ENCODE data around the gene KEAP1. TPM values are rescaled to one million over a fixed set of nuclear protein-coding genes. Genes with fewer than 3 reads are reported as not detected.

The KEAP1 gene
- total and polyA plus RNA-seq, 10 of the 15 experiments (the other 5 are each of a cell fraction or from before 2014, with no cell fraction given): 1.4 to 87.7 (median 48.6) TPM

DNA sequence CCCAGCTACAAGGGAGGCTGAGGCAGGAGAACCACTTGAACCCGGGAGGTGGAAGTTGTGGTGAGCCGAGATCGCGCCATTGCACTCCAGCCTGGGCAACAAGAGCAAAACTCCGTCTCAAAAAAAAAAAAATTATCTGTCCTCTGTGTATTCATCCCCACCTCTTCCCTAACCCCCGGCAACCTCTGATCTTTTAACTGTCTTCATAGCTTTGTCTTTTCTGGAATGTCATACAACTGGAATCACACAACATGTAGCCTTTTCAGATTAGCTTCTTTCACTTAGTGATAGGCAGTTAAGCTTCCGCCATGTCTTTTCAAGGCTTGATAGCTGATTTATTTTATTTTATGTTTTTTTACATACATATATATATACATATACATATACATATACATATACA, 22.5 kb upstream of the KEAP1 start (continued):
- TF ChIP-seq, protein P1, sequence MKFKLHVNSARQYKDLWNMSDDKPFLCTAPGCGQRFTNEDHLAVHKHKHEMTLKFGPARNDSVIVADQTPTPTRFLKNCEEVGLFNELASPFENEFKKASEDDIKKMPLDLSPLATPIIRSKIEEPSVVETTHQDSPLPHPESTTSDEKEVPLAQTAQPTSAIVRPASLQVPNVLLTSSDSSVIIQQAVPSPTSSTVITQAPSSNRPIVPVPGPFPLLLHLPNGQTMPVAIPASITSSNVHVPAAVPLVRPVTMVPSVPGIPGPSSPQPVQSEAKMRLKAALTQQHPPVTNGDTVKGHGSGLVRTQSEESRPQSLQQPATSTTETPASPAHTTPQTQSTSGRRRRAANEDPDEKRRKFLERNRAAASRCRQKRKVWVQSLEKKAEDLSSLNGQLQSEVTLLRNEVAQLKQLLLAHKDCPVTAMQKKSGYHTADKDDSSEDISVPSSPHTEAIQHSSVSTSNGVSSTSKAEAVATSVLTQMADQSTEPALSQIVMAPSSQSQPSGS (IDR thresholded peaks at IDR 0.05; ENCODE audit: low read length): no peak
- no peak for TF ChIP-seq CEBPB (IDR thresholded peaks at IDR 0.05; ENCODE audit: borderline replicate concordance in 1 of 2, low read depth in 2 of 2, low read length in 2 of 2)

DNA sequence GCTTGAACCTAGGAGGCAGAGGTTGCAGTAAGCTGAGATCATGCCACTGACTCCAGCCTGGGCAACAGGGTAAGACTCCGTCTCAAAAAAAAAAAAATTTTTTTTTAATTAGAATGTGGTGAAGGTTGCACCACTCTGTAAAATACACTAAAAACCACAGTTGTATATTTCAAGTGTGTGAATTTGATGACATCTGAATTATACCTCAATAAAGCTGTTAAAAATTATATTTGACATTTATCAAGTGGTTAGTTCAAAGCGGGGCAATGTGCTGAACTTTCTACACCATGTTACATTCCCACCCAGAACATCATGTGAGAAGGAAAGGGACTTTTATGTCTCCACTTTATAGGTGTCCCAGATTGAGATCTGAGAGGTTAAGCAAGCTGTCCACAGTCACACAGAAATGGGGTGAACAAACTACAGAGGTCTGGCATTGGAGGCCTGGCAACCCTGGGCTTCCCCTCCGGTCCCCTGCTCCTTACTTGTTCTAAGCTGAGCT, 20.0 kb upstream of the KEAP1 start:
- WGBS (ENCODE audit: insufficient coverage, insufficient replicate concordance, low lambda C conversion rate, missing lambda C conversion rate): 49% methylated on average over 3 of the region's 3 CpGs
- SMC1A ChIA-PET (ENCODE audit: uncharacterized antibody, unreplicated experiment): interaction anchor here (0.5 to 1.4 kb wide), 2 partner anchors 8 to 62 kb away, joined by 3 to 4 read pairs; no protein-coding TSS in a partner anchor
- RAD21 ChIA-PET (ENCODE audit: unreplicated experiment): interaction anchor here (1.3 kb wide), 1 partner anchor 177 kb away, joined by 4 read pairs; no protein-coding TSS in a partner anchor
- Histone ChIP-seq H4K20me1 (ENCODE audit: control insufficient read depth, insufficient read depth) (no peaks in the 10 kb centered on the region), H3K79me2 (ENCODE audit: control insufficient read depth, insufficient read depth, low read length) (no peaks in the 10 kb centered on the region), H3K27me3 (replicated peaks in 1 of 2; ENCODE audit: control insufficient read depth in 2 of 2, insufficient read depth in 2 of 2, low read length in 1 of 2) (peaks cover 0 to 5% of the 10 kb centered on the region in 2 experiments; a peak in 3 of 4 replicates), H3K9ac (ENCODE audit: control insufficient read depth, insufficient read depth, low read length) (no peak overlapping the region), H3K4me1 (ENCODE audit: control insufficient read depth, insufficient read depth, low read length) (peaks cover 11% of the 10 kb centered on the region), H3K4me3 (no peak overlapping the region), H2AFZ (ENCODE audit: control insufficient read depth, low read depth, low read length) (no peak overlapping the region), H3K36me3 (ENCODE audit: control insufficient read depth in 2 of 2, insufficient read depth in 2 of 2, low read length in 1 of 2) (no peaks in the 10 kb centered on the region), H3K4me2 (ENCODE audit: control insufficient read depth, insufficient read depth) (no peak overlapping the region), H3K27ac (ENCODE audit: control insufficient read depth, insufficient read depth) (no peak overlapping the region), H3K9me3 (replicated peaks; ENCODE audit: control insufficient read depth, insufficient read depth, low read length) (no peaks in the 10 kb centered on the region)
- CTCF ChIA-PET: interaction anchor here (0.5 to 1.6 kb wide), 6 partner anchors 11 to 547 kb away, joined by 3 to 6 read pairs (median 3); no protein-coding TSS in a partner anchor
- no TSS peak for BruUV-seq (replicated peaks)
- ATAC-seq (no peak), FAIRE-seq (no peak), DNase-seq (ENCODE audit: low read depth, low spot score) (no peak)
- intact Hi-C loops (cut with micrococcal nuclease; ENCODE audit: unreplicated experiment): no loop called here
- POLR2A ChIA-PET: interaction anchor here (0.6 to 0.7 kb wide), 2 partner anchors 19 to 49 kb away, joined by 3 read pairs; no protein-coding TSS in a partner anchor
- in situ Hi-C loops (cut with MboI): no loop called here
- TF ChIP-seq CBX5 (IDR thresholded peaks at IDR 0.05; ENCODE audit: low read depth): no peak
- TF ChIP-seq, protein P2, sequence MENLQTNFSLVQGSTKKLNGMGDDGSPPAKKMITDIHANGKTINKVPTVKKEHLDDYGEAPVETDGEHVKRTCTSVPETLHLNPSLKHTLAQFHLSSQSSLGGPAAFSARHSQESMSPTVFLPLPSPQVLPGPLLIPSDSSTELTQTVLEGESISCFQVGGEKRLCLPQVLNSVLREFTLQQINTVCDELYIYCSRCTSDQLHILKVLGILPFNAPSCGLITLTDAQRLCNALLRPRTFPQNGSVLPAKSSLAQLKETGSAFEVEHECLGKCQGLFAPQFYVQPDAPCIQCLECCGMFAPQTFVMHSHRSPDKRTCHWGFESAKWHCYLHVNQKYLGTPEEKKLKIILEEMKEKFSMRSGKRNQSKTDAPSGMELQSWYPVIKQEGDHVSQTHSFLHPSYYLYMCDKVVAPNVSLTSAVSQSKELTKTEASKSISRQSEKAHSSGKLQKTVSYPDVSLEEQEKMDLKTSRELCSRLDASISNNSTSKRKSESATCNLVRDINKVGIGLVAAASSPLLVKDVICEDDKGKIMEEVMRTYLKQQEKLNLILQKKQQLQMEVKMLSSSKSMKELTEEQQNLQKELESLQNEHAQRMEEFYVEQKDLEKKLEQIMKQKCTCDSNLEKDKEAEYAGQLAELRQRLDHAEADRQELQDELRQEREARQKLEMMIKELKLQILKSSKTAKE (IDR thresholded peaks at IDR 0.05; ENCODE audit: low read depth, poor library complexity, severe bottlenecking): no peak
- no peak for TF ChIP-seq SRF (IDR thresholded peaks at IDR 0.05; ENCODE audit: low read depth in 2 of 2, low read length in 2 of 2)
- TF ChIP-seq TBL1XR1 (IDR thresholded peaks at IDR 0.05; ENCODE audit: low read depth, low read length): no peak
- TF ChIP-seq BRCA1 (IDR thresholded peaks at IDR 0.05; ENCODE audit: low read depth, low read length): no peak
- TF ChIP-seq ASH2L (IDR thresholded peaks at IDR 0.05; ENCODE audit: borderline replicate concordance, low read depth): no peak
- TF ChIP-seq, protein P3, sequence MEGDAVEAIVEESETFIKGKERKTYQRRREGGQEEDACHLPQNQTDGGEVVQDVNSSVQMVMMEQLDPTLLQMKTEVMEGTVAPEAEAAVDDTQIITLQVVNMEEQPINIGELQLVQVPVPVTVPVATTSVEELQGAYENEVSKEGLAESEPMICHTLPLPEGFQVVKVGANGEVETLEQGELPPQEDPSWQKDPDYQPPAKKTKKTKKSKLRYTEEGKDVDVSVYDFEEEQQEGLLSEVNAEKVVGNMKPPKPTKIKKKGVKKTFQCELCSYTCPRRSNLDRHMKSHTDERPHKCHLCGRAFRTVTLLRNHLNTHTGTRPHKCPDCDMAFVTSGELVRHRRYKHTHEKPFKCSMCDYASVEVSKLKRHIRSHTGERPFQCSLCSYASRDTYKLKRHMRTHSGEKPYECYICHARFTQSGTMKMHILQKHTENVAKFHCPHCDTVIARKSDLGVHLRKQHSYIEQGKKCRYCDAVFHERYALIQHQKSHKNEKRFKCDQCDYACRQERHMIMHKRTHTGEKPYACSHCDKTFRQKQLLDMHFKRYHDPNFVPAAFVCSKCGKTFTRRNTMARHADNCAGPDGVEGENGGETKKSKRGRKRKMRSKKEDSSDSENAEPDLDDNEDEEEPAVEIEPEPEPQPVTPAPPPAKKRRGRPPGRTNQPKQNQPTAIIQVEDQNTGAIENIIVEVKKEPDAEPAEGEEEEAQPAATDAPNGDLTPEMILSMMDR (IDR thresholded peaks at IDR 0.05 in 2 of 3, conservative IDR thresholded peaks at IDR 0.05 in 1 of 3; ENCODE audit: control insufficient read depth in 2 of 3, extremely low read depth in 1 of 3, insufficient read depth in 1 of 3, low read depth in 3 of 3, low read length in 3 of 3): no peak
- TF ChIP-seq, protein P4, sequence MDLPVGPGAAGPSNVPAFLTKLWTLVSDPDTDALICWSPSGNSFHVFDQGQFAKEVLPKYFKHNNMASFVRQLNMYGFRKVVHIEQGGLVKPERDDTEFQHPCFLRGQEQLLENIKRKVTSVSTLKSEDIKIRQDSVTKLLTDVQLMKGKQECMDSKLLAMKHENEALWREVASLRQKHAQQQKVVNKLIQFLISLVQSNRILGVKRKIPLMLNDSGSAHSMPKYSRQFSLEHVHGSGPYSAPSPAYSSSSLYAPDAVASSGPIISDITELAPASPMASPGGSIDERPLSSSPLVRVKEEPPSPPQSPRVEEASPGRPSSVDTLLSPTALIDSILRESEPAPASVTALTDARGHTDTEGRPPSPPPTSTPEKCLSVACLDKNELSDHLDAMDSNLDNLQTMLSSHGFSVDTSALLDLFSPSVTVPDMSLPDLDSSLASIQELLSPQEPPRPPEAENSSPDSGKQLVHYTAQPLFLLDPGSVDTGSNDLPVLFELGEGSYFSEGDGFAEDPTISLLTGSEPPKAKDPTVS (IDR thresholded peaks at IDR 0.05; ENCODE audit: low read depth, low read length): no peak
- no peak for TF ChIP-seq SMAD5 (IDR thresholded peaks at IDR 0.05; ENCODE audit: low read depth)

Measured in GM12878 (cell line).